Mesenchymal stem cell (in vitro differentiated cells and primary cell): ENCODE data around the gene EPM2A.

Experiments used
- DNase-seq: peaks from one replicate; pipeline ENCODE4 v3.0.0-alpha.2; 2013
- H2AFZ ChIP-seq: one replicate; pipeline ENCODE4 v1.6.1; 2013; ENCODE audit warnings: low read depth, mild to moderate bottlenecking, control low read depth, inconsistent platforms, low read length, moderate library complexity
- H2AK5ac ChIP-seq: 2 replicates; pipeline ENCODE4 v1.6.1; 2013; ENCODE audit warnings: low read length, moderate library complexity, mild to moderate bottlenecking, inconsistent platforms; ENCODE audit not compliant: severe bottlenecking
- H2BK120ac ChIP-seq: one replicate; pipeline ENCODE4 v1.6.1; 2013; ENCODE audit warnings: low read depth, mild to moderate bottlenecking, inconsistent platforms, low read length, moderate library complexity
- H2BK12ac ChIP-seq, 2 experiments: one replicate each; pipeline ENCODE4 v1.6.1; 2013; ENCODE audit warnings: inconsistent platforms in 2 of 2, low read length in 2 of 2, mild to moderate bottlenecking in 2 of 2, moderate library complexity in 2 of 2, control low read depth in 1 of 2
- H2BK15ac ChIP-seq: one replicate; pipeline ENCODE4 v1.6.1; 2013; ENCODE audit warnings: mild to moderate bottlenecking, low read depth, inconsistent platforms; ENCODE audit not compliant: poor library complexity, severe bottlenecking
- H2BK5ac ChIP-seq: 2 replicates; pipeline ENCODE4 v1.6.1; 2013; ENCODE audit warnings: low read depth, mild to moderate bottlenecking, low read length, control low read depth, inconsistent platforms; ENCODE audit not compliant: poor library complexity, severe bottlenecking
- H3K14ac ChIP-seq, 2 experiments: one replicate each; pipeline ENCODE4 v1.6.1; 2013; ENCODE audit warnings: inconsistent platforms in 2 of 2, low read length in 2 of 2, control low read depth in 1 of 2, mild to moderate bottlenecking in 1 of 2, moderate library complexity in 1 of 2
- H3K18ac ChIP-seq, 2 experiments: one replicate each; pipeline ENCODE4 v1.6.1; 2013; ENCODE audit warnings: inconsistent platforms in 2 of 2, low read length in 2 of 2, control low read depth in 1 of 2, low read depth in 1 of 2, mild to moderate bottlenecking in 1 of 2
- H3K23ac ChIP-seq, 2 experiments: one replicate each; pipeline ENCODE4 v1.6.1; 2013; ENCODE audit warnings: inconsistent platforms in 2 of 2, low read length in 2 of 2, mild to moderate bottlenecking in 2 of 2, moderate library complexity in 2 of 2, control low read depth in 1 of 2
- H3K27ac ChIP-seq: 2 replicates; pipeline ENCODE4 v1.5.1; 2013; ENCODE audit warnings: mild to moderate bottlenecking, moderate library complexity, low read length, control low read depth, inconsistent platforms; ENCODE audit not compliant: poor library complexity, severe bottlenecking
- H3K27me3 ChIP-seq, 2 experiments: 2 replicates each; pipeline versions ENCODE4 v1.6.1 to v1.7.0; 2013; ENCODE audit warnings: low read length in 2 of 2, mild to moderate bottlenecking in 2 of 2, moderate library complexity in 2 of 2, control low read depth in 1 of 2, inconsistent platforms in 1 of 2; ENCODE audit not compliant: control insufficient read depth in 1 of 2, insufficient read depth in 1 of 2
- H3K36me3 ChIP-seq, 2 experiments: 2 replicates each; pipeline versions ENCODE4 v1.6.1 to v1.7.0; 2013; ENCODE audit warnings: low read length in 2 of 2, control low read depth in 1 of 2, inconsistent platforms in 1 of 2, low read depth in 1 of 2, mild to moderate bottlenecking in 1 of 2; ENCODE audit not compliant: insufficient read depth in 2 of 2, control insufficient read depth in 1 of 2
- H3K4ac ChIP-seq, 2 experiments: one replicate each; pipeline ENCODE4 v1.6.1; 2013; ENCODE audit warnings: inconsistent platforms in 2 of 2, low read length in 2 of 2, mild to moderate bottlenecking in 2 of 2, moderate library complexity in 2 of 2, control low read depth in 1 of 2, low read depth in 1 of 2
- H3K4me1 ChIP-seq: 2 replicates; pipeline ENCODE4 v1.6.1; 2013; ENCODE audit warnings: low read depth, low read length, control low read depth; ENCODE audit not compliant: control insufficient read depth, insufficient read depth
- H3K4me2 ChIP-seq: 2 replicates; pipeline ENCODE4 v1.6.1; 2013; ENCODE audit warnings: low read length, mild to moderate bottlenecking, inconsistent platforms; ENCODE audit not compliant: poor library complexity, severe bottlenecking
- H3K4me3 ChIP-seq, 2 experiments: 2 replicates each; pipeline versions ENCODE4 v1.5.1 to v1.7.0; 2013; ENCODE audit warnings: low read length in 2 of 2, mild to moderate bottlenecking in 2 of 2, control low read depth in 1 of 2, low read depth in 1 of 2; ENCODE audit not compliant: insufficient read depth in 1 of 2
- H3K79me1 ChIP-seq: replicated peaks from 2 replicates; pipeline ENCODE4 v1.6.1; 2013; ENCODE audit warnings: mild to moderate bottlenecking, control low read depth, low read length, inconsistent platforms; ENCODE audit not compliant: poor library complexity, severe bottlenecking
- H3K9ac ChIP-seq: 2 replicates; pipeline ENCODE4 v1.7.0; 2013; ENCODE audit warnings: mild to moderate bottlenecking, low read length, moderate library complexity
- H3K9me3 ChIP-seq: 2 replicates; pipeline ENCODE4 v1.7.0; 2013; ENCODE audit warnings: mild to moderate bottlenecking, low read length; ENCODE audit not compliant: control insufficient read depth
- H4K8ac ChIP-seq: one replicate; pipeline ENCODE4 v1.6.1; 2013; ENCODE audit warnings: inconsistent platforms, mild to moderate bottlenecking, low read length, moderate library complexity
- H4K91ac ChIP-seq: one replicate; pipeline ENCODE4 v1.6.1; 2013; ENCODE audit warnings: mild to moderate bottlenecking, low read length, inconsistent platforms
- whole genome bisulfite sequencing: methylation state at CpG from one replicate; pipeline ENCODE4 v1.1.7; 2013; ENCODE audit warnings: mixed read lengths; 5-methylcytosine and 5-hydroxymethylcytosine counted together

EPM2A gene

GRCh38 chr6:145722190-145722589, 13.1 kb downstream of the EPM2A start:
- Histone ChIP-seq H4K91ac (no peak overlapping the region), H2BK15ac (no peak overlapping the region), H3K14ac (no peak overlapping the region), H2BK120ac (no peak overlapping the region), H4K8ac (no peak overlapping the region), H3K4me3 (no peak overlapping the region), H3K27me3 (no peaks in the 10 kb centered on the region), H3K18ac (no peak overlapping the region), H3K27ac (no peak overlapping the region), H3K4me1 (no peaks in the 10 kb centered on the region), H2BK12ac (no peak overlapping the region), H3K79me1 (no peaks in the 10 kb centered on the region), H2AK5ac (no peak overlapping the region), H3K9me3 (no peaks in the 10 kb centered on the region), H2BK5ac (no peak overlapping the region), H3K36me3 (no peaks in the 10 kb centered on the region), H2AFZ (no peak overlapping the region), H3K9ac (no peak overlapping the region), H3K4ac (no peak overlapping the region), H3K23ac (no peak overlapping the region), H3K4me2 (no peak overlapping the region)
- no peak for DNase-seq
- WGBS = 100% methylated on average over 1 of the region's 2 CpGs

DNA sequence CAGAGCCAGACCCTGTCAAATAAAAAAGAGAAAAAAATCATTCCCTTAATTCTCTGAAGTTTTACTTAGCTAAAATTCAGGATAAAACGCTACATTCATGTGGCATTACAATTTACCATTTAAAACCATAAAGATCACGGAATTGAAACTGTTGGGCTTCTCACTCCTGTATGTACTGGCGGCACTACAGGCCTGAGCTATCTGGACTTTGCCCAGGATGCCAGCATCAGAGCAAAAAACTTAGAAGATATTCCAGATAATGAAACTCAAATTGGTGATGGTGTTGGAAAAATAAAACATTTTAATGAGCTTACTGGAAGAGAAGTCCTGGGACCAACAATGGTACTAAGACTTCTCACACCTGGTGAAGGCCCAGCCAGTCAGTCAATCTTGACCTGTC, 14.2 kb downstream of the EPM2A start:
- Histone ChIP-seq H3K4me3 (no peak overlapping the region), H3K9ac (no peak overlapping the region), H3K4me2 (no peak overlapping the region), H3K23ac (no peak overlapping the region), H2AK5ac (no peak overlapping the region), H3K4ac (no peak overlapping the region), H3K4me1 (no peaks in the 10 kb centered on the region), H2BK120ac (no peak overlapping the region), H2AFZ (no peak overlapping the region), H2BK5ac (no peak overlapping the region), H3K79me1 (no peaks in the 10 kb centered on the region), H2BK12ac (no peak overlapping the region), H3K36me3 (no peaks in the 10 kb centered on the region), H3K18ac (no peak overlapping the region), H3K9me3 (no peaks in the 10 kb centered on the region), H4K8ac (no peak overlapping the region), H2BK15ac (no peak overlapping the region), H3K27me3 (no peaks in the 10 kb centered on the region), H3K14ac (no peak overlapping the region), H3K27ac (no peak overlapping the region), H4K91ac (no peak overlapping the region)
- 97% methylated on average over 3 of the region's 3 CpGs for WGBS
- DNase-seq = no peak

DNA sequence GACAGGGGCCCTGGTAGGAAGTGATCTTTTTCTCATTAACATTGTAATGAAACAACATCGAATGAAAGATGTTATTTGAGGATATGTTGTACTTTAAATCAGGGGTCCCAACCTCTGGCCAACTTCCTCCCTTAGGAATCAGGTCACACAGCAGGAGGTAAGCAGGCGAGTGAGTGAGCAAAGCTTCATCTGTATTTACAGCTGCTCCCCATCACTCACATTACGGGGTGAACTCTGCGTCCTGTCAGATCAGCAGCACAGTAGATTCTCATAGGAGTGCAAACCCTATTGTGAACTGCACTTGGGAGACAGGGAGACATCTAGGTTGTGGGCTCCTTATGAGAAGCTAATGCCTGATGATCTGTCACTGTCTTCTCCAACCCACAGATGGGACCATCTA, 19.9 kb downstream of the EPM2A start:
- Histone ChIP-seq H2AK5ac (no peak overlapping the region), H3K14ac (no peak overlapping the region), H3K79me1 (no peaks in the 10 kb centered on the region), H2BK15ac (no peak overlapping the region), H3K9ac (no peak overlapping the region), H3K27me3 (no peaks in the 10 kb centered on the region), H2BK5ac (no peak overlapping the region), H3K4me3 (no peak overlapping the region), H3K23ac (no peak overlapping the region), H3K4me1 (no peaks in the 10 kb centered on the region), H4K8ac (no peak overlapping the region), H3K4ac (no peak overlapping the region), H3K4me2 (no peak overlapping the region), H3K27ac (no peak overlapping the region), H2BK12ac (no peak overlapping the region), H3K9me3 (peaks cover 12% of the 10 kb centered on the region), H3K18ac (no peak overlapping the region), H3K36me3 (no peaks in the 10 kb centered on the region), H2AFZ (no peak overlapping the region), H2BK120ac (no peak overlapping the region), H4K91ac (no peak overlapping the region)
- 98% methylated on average over 4 of the region's 4 CpGs for WGBS
- no peak for DNase-seq

- H3K4ac ChIP-seq = no peak overlapping the region
- no peak overlapping the region for H3K14ac ChIP-seq
- no peak overlapping the region for H4K91ac ChIP-seq
- no peaks in the 10 kb centered on the region for H3K4me1 ChIP-seq
- H3K9ac ChIP-seq = no peak overlapping the region
- no peaks in the 10 kb centered on the region for H3K36me3 ChIP-seq
- H2AFZ ChIP-seq = no peak overlapping the region
- H3K79me1 ChIP-seq = no peaks in the 10 kb centered on the region
- H3K18ac ChIP-seq = no peak overlapping the region
- no peak overlapping the region for H3K4me3 ChIP-seq
- no peak overlapping the region for H3K23ac ChIP-seq
- DNase-seq = no peak
- no peak overlapping the region for H4K8ac ChIP-seq
- no peak overlapping the region for H2BK15ac ChIP-seq
- H2BK12ac ChIP-seq = no peak overlapping the region
- no peaks in the 10 kb centered on the region for H3K27me3 ChIP-seq
- H2AK5ac ChIP-seq = no peak overlapping the region
- no peak overlapping the region for H2BK5ac ChIP-seq
- H2BK120ac ChIP-seq = no peak overlapping the region
- H3K9me3 ChIP-seq = peaks cover 12% of the 10 kb centered on the region
- H3K4me2 ChIP-seq = no peak overlapping the region
- H3K27ac ChIP-seq = no peak overlapping the region
- 75% methylated on average over 1 of the region's 2 CpGs for WGBS
These were observed 20.6 kb downstream of the EPM2A start for GRCh38 chr6:145714731-145715130.
